DOHH2 (cell line): ENCODE results near the gene BRCA2.

Source experiments
- H3F3A ChIP-seq: fragments of 200-600 bp; sonication (generic), shearing (Covaris generic); 2 replicates; pipeline ENCODE4 v1.6.0; 2016; ENCODE audit warnings: antibody characterized with exemption, mild to moderate bottlenecking; ENCODE audit not compliant: control insufficient read depth, insufficient read depth
- H3K27ac ChIP-seq: fragments of 200-600 bp; sonication (generic); 2 replicates; pipeline ENCODE4 v1.5.1; 2014; ENCODE audit warnings: low read depth, mild to moderate bottlenecking, low read length, moderate library complexity
- H3K27me3 ChIP-seq: fragments of 200-600 bp; sonication (generic); 2 replicates; pipeline ENCODE4 v1.6.1; 2014; ENCODE audit warnings: mild to moderate bottlenecking, low read length, mixed read lengths; ENCODE audit not compliant: control insufficient read depth
- H3K36me3 ChIP-seq: fragments of 200-600 bp; sonication (generic); 2 replicates; pipeline ENCODE4 v1.6.1; 2014; ENCODE audit warnings: mild to moderate bottlenecking, low read length, moderate library complexity, mixed read lengths; ENCODE audit not compliant: control insufficient read depth
- H3K4me1 ChIP-seq: fragments of 200-600 bp; sonication (generic); 2 replicates; pipeline ENCODE4 v1.6.1; 2014; ENCODE audit warnings: mild to moderate bottlenecking, low read length, mixed read lengths; ENCODE audit not compliant: control insufficient read depth
- H3K4me2 ChIP-seq: fragments of 200-600 bp; sonication (generic); 2 replicates; pipeline ENCODE4 v1.6.0; 2014; ENCODE audit warnings: mild to moderate bottlenecking, low read length, moderate library complexity
- H3K4me3 ChIP-seq: fragments of 200-600 bp; sonication (generic); 2 replicates; pipeline ENCODE4 v1.5.1; 2014; ENCODE audit warnings: mild to moderate bottlenecking, low read length, mixed read lengths
- H3K79me2 ChIP-seq: fragments of 200-600 bp; sonication (generic); 2 replicates; pipeline ENCODE4 v1.6.1; 2014; ENCODE audit warnings: mild to moderate bottlenecking, low read length, mixed read lengths; ENCODE audit not compliant: control insufficient read depth
- H3K9me2 ChIP-seq: fragments of 200-600 bp; sonication (generic); replicated peaks from 2 replicates; pipeline ENCODE4 v1.6.1; 2014; ENCODE audit warnings: mild to moderate bottlenecking, low read length, mixed read lengths; ENCODE audit not compliant: control insufficient read depth
- H3K9me3 ChIP-seq: fragments of 200-600 bp; sonication (generic); 2 replicates; pipeline ENCODE4 v1.6.1; 2014; ENCODE audit warnings: antibody characterized with exemption, low read length, mixed read lengths; ENCODE audit not compliant: control insufficient read depth, insufficient read depth
- H4K20me1 ChIP-seq: fragments of 200-600 bp; sonication (generic); 2 replicates; pipeline ENCODE4 v1.6.0; 2014; ENCODE audit warnings: low read depth, mild to moderate bottlenecking, antibody characterized with exemption, low read length, moderate library complexity; ENCODE audit not compliant: control insufficient read depth, insufficient read depth
- CTCF ChIP-seq: fragments of 200-600 bp; sonication (generic); IDR thresholded peaks from one replicate; pipeline ENCODE4 v1.5.1; 2014; ENCODE audit warnings: antibody characterized with exemption, mild to moderate bottlenecking, low read depth, low read length; ENCODE audit not compliant: poor library complexity, severe bottlenecking
- EZH2phosphoT487 ChIP-seq: fragments of 200-600 bp; sonication (generic); IDR thresholded peaks from 2 replicates; pipeline ENCODE4 v1.6.1; 2017; ENCODE audit warnings: borderline replicate concordance, mild to moderate bottlenecking, antibody characterized with exemption, low read length, moderate library complexity, mixed read lengths

BRCA2 gene

GRCh38 chr13:32381539-32381938, 66.2 kb downstream of the BRCA2 start:
- TF ChIP-seq EZH2phosphoT487: no peak
- TF ChIP-seq CTCF: peak; percentile 27
- no peaks in the 10 kb centered on the region for H3K79me2 ChIP-seq
- no peaks in the 10 kb centered on the region for H3F3A ChIP-seq
- no peaks in the 10 kb centered on the region for H3K4me1 ChIP-seq
- H4K20me1 ChIP-seq: no peaks in the 10 kb centered on the region
- peaks cover 92% of the 10 kb centered on the region for H3K36me3 ChIP-seq
- no peak overlapping the region for H3K4me2 ChIP-seq
- H3K27ac ChIP-seq: no peak overlapping the region
- no peaks in the 10 kb centered on the region for H3K9me2 ChIP-seq
- H3K4me3 ChIP-seq: no peak overlapping the region
- H3K9me3 ChIP-seq: no peaks in the 10 kb centered on the region
- no peaks in the 10 kb centered on the region for H3K27me3 ChIP-seq

GRCh38 chr13:32383836-32384618, 68.7 kb downstream of the BRCA2 start:
- Histone ChIP-seq H3K4me3 (no peak overlapping the region), H3K4me2 (no peak overlapping the region), H3F3A (no peaks in the 10 kb centered on the region), H4K20me1 (no peaks in the 10 kb centered on the region), H3K9me2 (no peaks in the 10 kb centered on the region), H3K9me3 (no peaks in the 10 kb centered on the region), H3K36me3 (peaks cover 80% of the 10 kb centered on the region), H3K27ac (no peak overlapping the region), H3K79me2 (no peaks in the 10 kb centered on the region), H3K4me1 (no peaks in the 10 kb centered on the region), H3K27me3 (no peaks in the 10 kb centered on the region)
- TF ChIP-seq EZH2phosphoT487 (no peak), CTCF (no peak)

- no peak overlapping the region for H3K4me3 ChIP-seq
- TF ChIP-seq CTCF: no peak
- no peak for TF ChIP-seq EZH2phosphoT487
- no peaks in the 10 kb centered on the region for H3K4me1 ChIP-seq
- no peaks in the 10 kb centered on the region for H4K20me1 ChIP-seq
- no peak overlapping the region for H3K4me2 ChIP-seq
- no peaks in the 10 kb centered on the region for H3K27me3 ChIP-seq
- no peaks in the 10 kb centered on the region for H3F3A ChIP-seq
- H3K9me3 ChIP-seq: no peaks in the 10 kb centered on the region
- H3K9me2 ChIP-seq: no peaks in the 10 kb centered on the region
- H3K79me2 ChIP-seq: no peaks in the 10 kb centered on the region
- peaks cover 77% of the 10 kb centered on the region for H3K36me3 ChIP-seq
- H3K27ac ChIP-seq: no peak overlapping the region
Measured at GRCh38 chr13:32384702-32385101, 69.4 kb downstream of the BRCA2 start.
